ENCODE results near the gene RXYLT1. TPM values are rescaled to one million over a fixed set of nuclear protein-coding genes. Genes with fewer than 3 reads are reported as not detected.

RXYLT1 gene
- total and polyA plus RNA-seq, 2 of the 8 experiments (the other 6 are each of a cell fraction or from before 2014, with no cell fraction given), result 3.8 to 10.9 TPM

GRCh38 chr12:63752283-63752682, 27.4 kb upstream of the RXYLT1 start (continued):
- no peak for TF ChIP-seq KDM4A (IDR thresholded peaks at IDR 0.05; ENCODE audit: low read depth, low read length, severe bottlenecking)
- TF ChIP-seq, protein P1, sequence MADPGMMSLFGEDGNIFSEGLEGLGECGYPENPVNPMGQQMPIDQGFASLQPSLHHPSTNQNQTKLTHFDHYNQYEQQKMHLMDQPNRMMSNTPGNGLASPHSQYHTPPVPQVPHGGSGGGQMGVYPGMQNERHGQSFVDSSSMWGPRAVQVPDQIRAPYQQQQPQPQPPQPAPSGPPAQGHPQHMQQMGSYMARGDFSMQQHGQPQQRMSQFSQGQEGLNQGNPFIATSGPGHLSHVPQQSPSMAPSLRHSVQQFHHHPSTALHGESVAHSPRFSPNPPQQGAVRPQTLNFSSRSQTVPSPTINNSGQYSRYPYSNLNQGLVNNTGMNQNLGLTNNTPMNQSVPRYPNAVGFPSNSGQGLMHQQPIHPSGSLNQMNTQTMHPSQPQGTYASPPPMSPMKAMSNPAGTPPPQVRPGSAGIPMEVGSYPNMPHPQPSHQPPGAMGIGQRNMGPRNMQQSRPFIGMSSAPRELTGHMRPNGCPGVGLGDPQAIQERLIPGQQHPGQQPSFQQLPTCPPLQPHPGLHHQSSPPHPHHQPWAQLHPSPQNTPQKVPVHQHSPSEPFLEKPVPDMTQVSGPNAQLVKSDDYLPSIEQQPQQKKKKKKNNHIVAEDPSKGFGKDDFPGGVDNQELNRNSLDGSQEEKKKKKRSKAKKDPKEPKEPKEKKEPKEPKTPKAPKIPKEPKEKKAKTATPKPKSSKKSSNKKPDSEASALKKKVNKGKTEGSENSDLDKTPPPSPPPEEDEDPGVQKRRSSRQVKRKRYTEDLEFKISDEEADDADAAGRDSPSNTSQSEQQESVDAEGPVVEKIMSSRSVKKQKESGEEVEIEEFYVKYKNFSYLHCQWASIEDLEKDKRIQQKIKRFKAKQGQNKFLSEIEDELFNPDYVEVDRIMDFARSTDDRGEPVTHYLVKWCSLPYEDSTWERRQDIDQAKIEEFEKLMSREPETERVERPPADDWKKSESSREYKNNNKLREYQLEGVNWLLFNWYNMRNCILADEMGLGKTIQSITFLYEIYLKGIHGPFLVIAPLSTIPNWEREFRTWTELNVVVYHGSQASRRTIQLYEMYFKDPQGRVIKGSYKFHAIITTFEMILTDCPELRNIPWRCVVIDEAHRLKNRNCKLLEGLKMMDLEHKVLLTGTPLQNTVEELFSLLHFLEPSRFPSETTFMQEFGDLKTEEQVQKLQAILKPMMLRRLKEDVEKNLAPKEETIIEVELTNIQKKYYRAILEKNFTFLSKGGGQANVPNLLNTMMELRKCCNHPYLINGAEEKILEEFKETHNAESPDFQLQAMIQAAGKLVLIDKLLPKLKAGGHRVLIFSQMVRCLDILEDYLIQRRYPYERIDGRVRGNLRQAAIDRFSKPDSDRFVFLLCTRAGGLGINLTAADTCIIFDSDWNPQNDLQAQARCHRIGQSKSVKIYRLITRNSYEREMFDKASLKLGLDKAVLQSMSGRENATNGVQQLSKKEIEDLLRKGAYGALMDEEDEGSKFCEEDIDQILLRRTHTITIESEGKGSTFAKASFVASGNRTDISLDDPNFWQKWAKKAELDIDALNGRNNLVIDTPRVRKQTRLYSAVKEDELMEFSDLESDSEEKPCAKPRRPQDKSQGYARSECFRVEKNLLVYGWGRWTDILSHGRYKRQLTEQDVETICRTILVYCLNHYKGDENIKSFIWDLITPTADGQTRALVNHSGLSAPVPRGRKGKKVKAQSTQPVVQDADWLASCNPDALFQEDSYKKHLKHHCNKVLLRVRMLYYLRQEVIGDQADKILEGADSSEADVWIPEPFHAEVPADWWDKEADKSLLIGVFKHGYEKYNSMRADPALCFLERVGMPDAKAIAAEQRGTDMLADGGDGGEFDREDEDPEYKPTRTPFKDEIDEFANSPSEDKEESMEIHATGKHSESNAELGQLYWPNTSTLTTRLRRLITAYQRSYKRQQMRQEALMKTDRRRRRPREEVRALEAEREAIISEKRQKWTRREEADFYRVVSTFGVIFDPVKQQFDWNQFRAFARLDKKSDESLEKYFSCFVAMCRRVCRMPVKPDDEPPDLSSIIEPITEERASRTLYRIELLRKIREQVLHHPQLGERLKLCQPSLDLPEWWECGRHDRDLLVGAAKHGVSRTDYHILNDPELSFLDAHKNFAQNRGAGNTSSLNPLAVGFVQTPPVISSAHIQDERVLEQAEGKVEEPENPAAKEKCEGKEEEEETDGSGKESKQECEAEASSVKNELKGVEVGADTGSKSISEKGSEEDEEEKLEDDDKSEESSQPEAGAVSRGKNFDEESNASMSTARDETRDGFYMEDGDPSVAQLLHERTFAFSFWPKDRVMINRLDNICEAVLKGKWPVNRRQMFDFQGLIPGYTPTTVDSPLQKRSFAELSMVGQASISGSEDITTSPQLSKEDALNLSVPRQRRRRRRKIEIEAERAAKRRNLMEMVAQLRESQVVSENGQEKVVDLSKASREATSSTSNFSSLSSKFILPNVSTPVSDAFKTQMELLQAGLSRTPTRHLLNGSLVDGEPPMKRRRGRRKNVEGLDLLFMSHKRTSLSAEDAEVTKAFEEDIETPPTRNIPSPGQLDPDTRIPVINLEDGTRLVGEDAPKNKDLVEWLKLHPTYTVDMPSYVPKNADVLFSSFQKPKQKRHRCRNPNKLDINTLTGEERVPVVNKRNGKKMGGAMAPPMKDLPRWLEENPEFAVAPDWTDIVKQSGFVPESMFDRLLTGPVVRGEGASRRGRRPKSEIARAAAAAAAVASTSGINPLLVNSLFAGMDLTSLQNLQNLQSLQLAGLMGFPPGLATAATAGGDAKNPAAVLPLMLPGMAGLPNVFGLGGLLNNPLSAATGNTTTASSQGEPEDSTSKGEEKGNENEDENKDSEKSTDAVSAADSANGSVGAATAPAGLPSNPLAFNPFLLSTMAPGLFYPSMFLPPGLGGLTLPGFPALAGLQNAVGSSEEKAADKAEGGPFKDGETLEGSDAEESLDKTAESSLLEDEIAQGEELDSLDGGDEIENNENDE (IDR thresholded peaks at IDR 0.05; ENCODE audit: insufficient replicate concordance, low read length), result no peak
- no peak for TF ChIP-seq CBX8 (IDR thresholded peaks at IDR 0.05; ENCODE audit: borderline replicate concordance, low read depth, low read length)
- TF ChIP-seq ASH2L (IDR thresholded peaks at IDR 0.05; ENCODE audit: low read length), result no peak
